T-helper 9 cell (primary cell): ENCODE measurements around the gene NUTM2D.
A peak's percentile ranks its signal among the peaks of the same experiment; 100 is the strongest.
"Not testable (repeated sequence)": the region's sequence is repeated elsewhere in the genome, so short reads cannot be mapped to it uniquely, and the experiment has no call there.

Source experiments
- DNase-seq: peaks from one replicate; pipeline ENCODE4 v3.0.0-alpha.2; 2020
- total RNA-seq, 2 donors: gene quantifications; one replicate each; lab custom pipeline; 2026; lab: John Stamatoyannopoulos, UW

NUTM2D gene
- 0.97 to 1.1 reads per million in 2 donors for total RNA-seq

GRCh38 chr10:87357444-87357843 is at the start of gene NUTM2D:
Gene NUTM2D (plus strand): TSS chr10:87357744. CDS start chr10:87358266, 522 bp downstream.
- DNase-seq: not testable (repeated sequence)

- not testable (repeated sequence) for DNase-seq
Measured at GRCh38 chr10:87308702-87309101, 48.8 kb upstream of the NUTM2D start.

GRCh38 chr10:87309657-87310056 is 47.9 kb upstream of the NUTM2D start:
- not testable (repeated sequence) for DNase-seq

- not testable (repeated sequence) for DNase-seq
Measured at GRCh38 chr10:87311521-87311920, 46.0 kb upstream of the NUTM2D start.

- DNase-seq: not testable (repeated sequence)
Measured at GRCh38 chr10:87313649-87314359, 43.7 kb upstream of the NUTM2D start.

- DNase-seq: not testable (repeated sequence)
Measured at GRCh38 chr10:87314360-87314973, 43.1 kb upstream of the NUTM2D start.

- not testable (repeated sequence) for DNase-seq
Measured at GRCh38 chr10:87321505-87321904, 36.0 kb upstream of the NUTM2D start.

- DNase-seq: not testable (repeated sequence)
Measured at GRCh38 chr10:87324559-87324958, 33.0 kb upstream of the NUTM2D start.

- DNase-seq: not testable (repeated sequence)
Measured at GRCh38 chr10:87327958-87328357, 29.6 kb upstream of the NUTM2D start.

GRCh38 chr10:87329131-87329530 is 28.4 kb upstream of the NUTM2D start:
- DNase-seq: not testable (repeated sequence)

GRCh38 chr10:87332687-87333086 is 24.9 kb upstream of the NUTM2D start:
- DNase-seq: not testable (repeated sequence)

- not testable (repeated sequence) for DNase-seq
Measured at GRCh38 chr10:87340411-87340810, 17.1 kb upstream of the NUTM2D start.

GRCh38 chr10:87341546-87342142 is 15.9 kb upstream of the NUTM2D start:
- DNase-seq: not testable (repeated sequence)

- peak; percentile 60 for DNase-seq
Measured at GRCh38 chr10:87342249-87342710, 15.3 kb upstream of the NUTM2D start.

- peak; percentile 70 for DNase-seq
Measured at GRCh38 chr10:87342711-87343258, 14.8 kb upstream of the NUTM2D start.

GRCh38 chr10:87345743-87346142 is 11.8 kb upstream of the NUTM2D start:
- not testable (repeated sequence) for DNase-seq

- DNase-seq: not testable (repeated sequence)
Measured at GRCh38 chr10:87350161-87350560, 7.4 kb upstream of the NUTM2D start.

GRCh38 chr10:87352825-87353224 is 4.7 kb upstream of the NUTM2D start:
- not testable (repeated sequence) for DNase-seq

GRCh38 chr10:87355110-87355509 is 2.4 kb upstream of the NUTM2D start:
- not testable (repeated sequence) for DNase-seq

GRCh38 chr10:87358159-87358558 is 615 bp downstream of the NUTM2D start:
- DNase-seq: not testable (repeated sequence)

- DNase-seq: not testable (repeated sequence)
Measured at GRCh38 chr10:87369514-87370112, 12.1 kb downstream of the NUTM2D start.

GRCh38 chr10:87374091-87374490 is 16.5 kb downstream of the NUTM2D start:
- not testable (repeated sequence) for DNase-seq

- DNase-seq: not testable (repeated sequence)
Measured at GRCh38 chr10:87379115-87379514, 21.6 kb downstream of the NUTM2D start.
